ENCODE data around the gene PICK1. TPM values are rescaled to one million over a fixed set of nuclear protein-coding genes. Genes with fewer than 3 reads are reported as not detected.

PICK1 gene
- total RNA-seq, 4 donors from 2014 or later: 35.9 to 67.6 (median 51.4) TPM

- no peak overlapping the region for H3K4me3 ChIP-seq (ENCODE audit: low read depth, poor library complexity, severe bottlenecking)
- intact Hi-C loops (cut with DNase I; ENCODE audit: low total_unique reads): loop anchor here (10.0 kb wide), 1 partner anchor 105 kb away; no protein-coding TSS in a partner anchor
- WGBS, 2 donors: 87 to 93% methylated on average over 21 to 22 of the region's 22 CpGs
- DNase-seq (ENCODE audit: low spot score in 2 of 2): no peak
- TF ChIP-seq CTCF (IDR thresholded peaks at IDR 0.05): no peak
- no peak for TF ChIP-seq POLR2A (IDR thresholded peaks at IDR 0.05)
Measured at GRCh38 chr22:38109371-38110001, 52.3 kb downstream of the PICK1 start.

- no peak within 1 kb of the TSS for H3K4me3 ChIP-seq (ENCODE audit: low read depth, poor library complexity, severe bottlenecking)
- no peak for DNase-seq (ENCODE audit: low spot score in 2 of 2)
- 63 to 73% methylated on average over 16 to 19 of the region's 19 CpGs for whole genome bisulfite sequencing, 2 donors
- TF ChIP-seq POLR2A (IDR thresholded peaks at IDR 0.05) (no peak), CTCF (IDR thresholded peaks at IDR 0.05) (no peak)
- intact Hi-C loops (cut with DNase I; ENCODE audit: low total_unique reads): loop anchor here (10.0 kb wide), 1 partner anchor 105 kb away; no protein-coding TSS in a partner anchor
Measured at GRCh38 chr22:38110008-38110862, 53.0 kb downstream of the PICK1 start, which contains the start of gene BAIAP2L2. Gene BAIAP2L2, minus strand, starts transcription at chr22:38110684. Its CDS starts 159 bp downstream, at chr22:38110525.

- DNase-seq (ENCODE audit: low spot score in 2 of 2): no peak
- 61 to 67% methylated on average over 26 to 30 of the region's 30 CpGs for WGBS, 2 donors
Measured at GRCh38 chr22:38110863-38111852, 54.0 kb downstream of the PICK1 start.

GRCh38 chr22:38111925-38112355, 54.7 kb downstream of the PICK1 start:
- no peak for TF ChIP-seq CTCF (IDR thresholded peaks at IDR 0.05)
- TF ChIP-seq POLR2A (IDR thresholded peaks at IDR 0.05): no peak
- WGBS, 2 donors: 87 to 91% methylated on average over 4 to 11 of the region's 11 CpGs
- DNase-seq (ENCODE audit: low spot score in 2 of 2): no peak
- no peak overlapping the region for H3K4me3 ChIP-seq (ENCODE audit: low read depth, poor library complexity, severe bottlenecking)
- intact Hi-C loops (cut with DNase I; ENCODE audit: low total_unique reads): loop anchor here (10.0 kb wide), 1 partner anchor 103 kb away; no protein-coding TSS in a partner anchor

More at GRCh38 chr22:38110863-38111852, 54.0 kb downstream of the PICK1 start:
- no peak overlapping the region for H3K4me3 ChIP-seq (ENCODE audit: low read depth, poor library complexity, severe bottlenecking)
- TF ChIP-seq POLR2A (IDR thresholded peaks at IDR 0.05) (no peak), CTCF (IDR thresholded peaks at IDR 0.05) (no peak)
- intact Hi-C loops (cut with DNase I; ENCODE audit: low total_unique reads): loop anchor here (10.0 kb wide), 1 partner anchor 104 kb away; no protein-coding TSS in a partner anchor

GRCh38 chr22:38112381-38112780, 55.2 kb downstream of the PICK1 start:
- intact Hi-C loops (cut with DNase I; ENCODE audit: low total_unique reads): loop anchor here (10.0 kb wide), 1 partner anchor 102 kb away; no protein-coding TSS in a partner anchor

More at GRCh38 chr22:38112381-38112780, 55.2 kb downstream of the PICK1 start:
- H3K4me3 ChIP-seq (ENCODE audit: low read depth, poor library complexity, severe bottlenecking): no peak overlapping the region
- no peak for DNase-seq (ENCODE audit: low spot score in 2 of 2)
- WGBS, 2 donors: 55 to 70% methylated on average over 4 to 9 of the region's 22 CpGs
- TF ChIP-seq CTCF (IDR thresholded peaks at IDR 0.05) (no peak), POLR2A (IDR thresholded peaks at IDR 0.05) (no peak)
